OCI-LY7 (cell line): ENCODE data around the gene CEP290. TPM values are rescaled to one million over a fixed set of nuclear protein-coding genes. Genes with fewer than 3 reads are reported as not detected.

ENCODE experiments used
- BruUV-seq: library from RNA; stranded (reverse); fragments of 400-500 nt; replicated peaks from 2 replicates; lab custom pipeline; 2021; lab: Mats Ljungman, UMichigan
- CTCF ChIA-PET: fragments of 300-600 bp; sonication (Branson Sonifier 250); formaldehyde crosslinking; loops from one replicate; lab custom pipeline; 2022; ENCODE audit warnings: antibody characterized with exemption; ENCODE audit not compliant: unreplicated experiment; lab: Charles Lee
- POLR2A ChIA-PET: fragments of 300-600 bp; sonication (Branson Sonifier 250); formaldehyde crosslinking; loops from one replicate; lab custom pipeline; 2022; ENCODE audit warnings: antibody characterized with exemption; lab: Charles Lee
- DNase-seq: peaks from one replicate; pipeline ENCODE4 v3.0.0-alpha.2; 2015; ENCODE audit warnings: low spot score
- H2AFZ ChIP-seq: fragments of 200-600 bp; sonication (generic), shearing (Covaris generic); 2 replicates; pipeline ENCODE4 v1.6.1; 2014; ENCODE audit warnings: mild to moderate bottlenecking, antibody characterized with exemption, low read length, moderate library complexity
- H3K27ac ChIP-seq: fragments of 200-600 bp; sonication (generic); 2 replicates; pipeline ENCODE4 v1.5.1; 2014; ENCODE audit warnings: mixed run types, low read depth, mild to moderate bottlenecking, moderate library complexity, low read length, inconsistent platforms; ENCODE audit not compliant: poor library complexity, severe bottlenecking
- H3K36me3 ChIP-seq: fragments of 200-600 bp; sonication (generic); 2 replicates; pipeline ENCODE4 v1.6.1; 2014; ENCODE audit warnings: mild to moderate bottlenecking, antibody characterized with exemption, low read length, moderate library complexity, mixed read lengths; ENCODE audit not compliant: insufficient read depth
- H3K4me1 ChIP-seq: fragments of 200-600 bp; sonication (generic); 2 replicates; pipeline ENCODE4 v1.5.1; 2014; ENCODE audit warnings: mild to moderate bottlenecking, low read length; ENCODE audit not compliant: insufficient read depth, poor library complexity, severe bottlenecking
- H3K4me2 ChIP-seq: fragments of 200-600 bp; sonication (generic); 2 replicates; pipeline ENCODE4 v1.6.1; 2014; ENCODE audit warnings: mild to moderate bottlenecking, low read length
- H3K4me3 ChIP-seq: fragments of 200-600 bp; sonication (generic); 2 replicates; pipeline ENCODE4 v1.5.1; 2014; ENCODE audit warnings: mild to moderate bottlenecking, low read depth, low read length; ENCODE audit not compliant: poor library complexity, severe bottlenecking
- H3K79me2 ChIP-seq: fragments of 200-600 bp; sonication (generic); 2 replicates; pipeline ENCODE4 v1.6.1; 2016; ENCODE audit warnings: low read depth, mild to moderate bottlenecking, low read length, moderate library complexity, mixed read lengths; ENCODE audit not compliant: insufficient read depth
- H3K9me2 ChIP-seq: fragments of 200-600 bp; sonication (generic); 2 replicates; pipeline ENCODE4 v1.6.1; 2016; ENCODE audit warnings: mild to moderate bottlenecking, low read length, mixed read lengths; ENCODE audit not compliant: insufficient read depth
- H3K9me3 ChIP-seq: fragments of 200-600 bp; sonication (generic); 2 replicates; pipeline ENCODE4 v1.6.1; 2014; ENCODE audit warnings: mild to moderate bottlenecking, mixed run types, low read length, mixed read lengths
- H4K20me1 ChIP-seq: fragments of 200-600 bp; sonication (generic); 2 replicates; pipeline ENCODE4 v1.6.1; 2014; ENCODE audit warnings: mild to moderate bottlenecking, antibody characterized with exemption, low read length, moderate library complexity, mixed read lengths; ENCODE audit not compliant: insufficient read depth
- EZH2phosphoT487 ChIP-seq: fragments of 200-600 bp; sonication (generic); IDR thresholded peaks from 2 replicates; pipeline ENCODE4 v1.6.1; 2018; ENCODE audit warnings: low read depth, borderline replicate concordance, mild to moderate bottlenecking, mixed run types, antibody characterized with exemption, low read length, moderate library complexity, mixed read lengths
- intact Hi-C: fragments of 100-400 bp; cut with micrococcal nuclease; formaldehyde crosslinking; loops from one replicate; pipeline ENCODE4 v1.10.0; 2022; ENCODE audit not compliant: unreplicated experiment
- total RNA-seq, 2 experiments: library from RNA; depleted of rRNA in 1 of 2; stranded (reverse); fragments of >200 nt in 1 of 2; shearing (Covaris generic) in 1 of 2; gene quantifications; 2 replicates each; pipeline ENCODE4 v1.2.3, GENCODE V29; 2014 to 2022
- TF ChIP-seq, protein P1 (sequence below): fragments of 200-600 bp; sonication (generic); conservative IDR thresholded peaks from 2 replicates; pipeline ENCODE4 v1.5.1; 2014; ENCODE audit warnings: mild to moderate bottlenecking, antibody characterized with exemption, low read length, moderate library complexity, mixed read lengths

The CEP290 gene
- total RNA-seq, 2 experiments from 2014 or later = 12.6 to 22.4 TPM

- no peak for TF ChIP-seq EZH2phosphoT487
- TF ChIP-seq, protein P1, sequence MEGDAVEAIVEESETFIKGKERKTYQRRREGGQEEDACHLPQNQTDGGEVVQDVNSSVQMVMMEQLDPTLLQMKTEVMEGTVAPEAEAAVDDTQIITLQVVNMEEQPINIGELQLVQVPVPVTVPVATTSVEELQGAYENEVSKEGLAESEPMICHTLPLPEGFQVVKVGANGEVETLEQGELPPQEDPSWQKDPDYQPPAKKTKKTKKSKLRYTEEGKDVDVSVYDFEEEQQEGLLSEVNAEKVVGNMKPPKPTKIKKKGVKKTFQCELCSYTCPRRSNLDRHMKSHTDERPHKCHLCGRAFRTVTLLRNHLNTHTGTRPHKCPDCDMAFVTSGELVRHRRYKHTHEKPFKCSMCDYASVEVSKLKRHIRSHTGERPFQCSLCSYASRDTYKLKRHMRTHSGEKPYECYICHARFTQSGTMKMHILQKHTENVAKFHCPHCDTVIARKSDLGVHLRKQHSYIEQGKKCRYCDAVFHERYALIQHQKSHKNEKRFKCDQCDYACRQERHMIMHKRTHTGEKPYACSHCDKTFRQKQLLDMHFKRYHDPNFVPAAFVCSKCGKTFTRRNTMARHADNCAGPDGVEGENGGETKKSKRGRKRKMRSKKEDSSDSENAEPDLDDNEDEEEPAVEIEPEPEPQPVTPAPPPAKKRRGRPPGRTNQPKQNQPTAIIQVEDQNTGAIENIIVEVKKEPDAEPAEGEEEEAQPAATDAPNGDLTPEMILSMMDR = no peak
- Histone ChIP-seq H3K9me2 (no peaks in the 10 kb centered on the region), H3K79me2 (no peaks in the 10 kb centered on the region), H2AFZ (no peak overlapping the region), H4K20me1 (no peaks in the 10 kb centered on the region), H3K4me3 (no peak overlapping the region), H3K4me2 (no peak overlapping the region), H3K27ac (no peak overlapping the region), H3K9me3 (no peaks in the 10 kb centered on the region), H3K36me3 (peaks cover 52% of the 10 kb centered on the region), H3K4me1 (no peaks in the 10 kb centered on the region)
- BruUV-seq = no TSS peak
- intact Hi-C loops = no loop called here
- no peak for DNase-seq
- CTCF ChIA-PET = no interaction called here
- POLR2A ChIA-PET = no interaction called here
These were observed 33.9 kb downstream of the CEP290 start for GRCh38 chr12:88108021-88108420.

GRCh38 chr12:88093573-88093972 is 48.3 kb downstream of the CEP290 start:
- TF ChIP-seq EZH2phosphoT487 = no peak
- TF ChIP-seq, protein P1 = no peak
- Histone ChIP-seq H3K4me1 (no peaks in the 10 kb centered on the region), H3K4me3 (no peak overlapping the region), H3K27ac (no peak overlapping the region), H3K79me2 (no peaks in the 10 kb centered on the region), H3K9me3 (no peaks in the 10 kb centered on the region), H3K9me2 (no peaks in the 10 kb centered on the region), H3K4me2 (no peak overlapping the region), H3K36me3 (peaks cover 24% of the 10 kb centered on the region), H2AFZ (no peak overlapping the region), H4K20me1 (no peaks in the 10 kb centered on the region)
- ChIA-PET POLR2A (no interaction called here), CTCF (no interaction called here)
- intact Hi-C loops = no loop called here
- no TSS peak for BruUV-seq
- DNase-seq = no peak

GRCh38 chr12:88092771-88093170 is 49.1 kb downstream of the CEP290 start:
- ChIA-PET CTCF (no interaction called here), POLR2A (no interaction called here)
- no peaks in the 10 kb centered on the region for H4K20me1 ChIP-seq
- no TSS peak for BruUV-seq
- no peak for TF ChIP-seq EZH2phosphoT487
- TF ChIP-seq, protein P1 = no peak
- no peaks in the 10 kb centered on the region for H3K4me1 ChIP-seq
- no peak overlapping the region for H3K4me2 ChIP-seq
- H3K27ac ChIP-seq = no peak overlapping the region
- H3K79me2 ChIP-seq = no peaks in the 10 kb centered on the region
- no peaks in the 10 kb centered on the region for H3K9me2 ChIP-seq
- H3K36me3 ChIP-seq = peaks cover 28% of the 10 kb centered on the region
- no peak overlapping the region for H2AFZ ChIP-seq
- no peak overlapping the region for H3K4me3 ChIP-seq
- no peaks in the 10 kb centered on the region for H3K9me3 ChIP-seq
- intact Hi-C loops = no loop called here
- no peak for DNase-seq
